HFFc6 (cell line): ENCODE results near the gene LSM2. TPM values are rescaled to one million over a fixed set of nuclear protein-coding genes. Genes with fewer than 3 reads are reported as not detected.

Experiments used
- DNase-seq: peaks from one replicate; pipeline ENCODE4 v3.0.0-alpha.2; 2018
- H3K27ac Mint-ChIP-seq: 2 replicates; pipeline ENCODE4 v1.8.0; 2020; ENCODE audit warnings: mild to moderate bottlenecking, mixed read lengths
- H3K27me3 Mint-ChIP-seq: 2 replicates; pipeline ENCODE4 v1.8.0; 2021; ENCODE audit warnings: mild to moderate bottlenecking, moderate library complexity, mixed read lengths; ENCODE audit not compliant: insufficient read depth
- H3K36me3 Mint-ChIP-seq: 2 replicates; pipeline ENCODE4 v1.8.0; 2021; ENCODE audit warnings: low read depth, mixed read lengths
- H3K4me1 Mint-ChIP-seq: 2 replicates; pipeline ENCODE4 v1.8.0; 2020; ENCODE audit warnings: low read depth, mixed read lengths
- H3K4me3 Mint-ChIP-seq: 2 replicates; pipeline ENCODE4 v1.8.0; 2020; ENCODE audit warnings: mild to moderate bottlenecking, moderate library complexity, mixed read lengths
- H3K9me3 Mint-ChIP-seq: 2 replicates; pipeline ENCODE4 v1.8.0; 2020; ENCODE audit warnings: mild to moderate bottlenecking, mixed read lengths
- total RNA-seq, 6 experiments: library from RNA; stranded (reverse); fragmentation: NEBNext Ultra II Directional; extraction: Animal tissue kit (Norgen Biotek cat#: 25700); gene quantifications; 2 replicates in 1 of 6; 3 replicates in 5 of 6; pipeline ENCODE4 v1.2.3, GENCODE V29; 2021
- TF ChIP-seq, protein P1 (sequence below): fragments of 200-600 bp; sonication (generic); IDR thresholded peaks from 2 replicates; pipeline ENCODE4 v1.5.0; 2021; ENCODE audit warnings: antibody characterized with exemption, mild to moderate bottlenecking

Gene LSM2
- total RNA-seq, 6 experiments from 2014 or later, result 31.8 to 48.5 (median 43.4) TPM

DNA sequence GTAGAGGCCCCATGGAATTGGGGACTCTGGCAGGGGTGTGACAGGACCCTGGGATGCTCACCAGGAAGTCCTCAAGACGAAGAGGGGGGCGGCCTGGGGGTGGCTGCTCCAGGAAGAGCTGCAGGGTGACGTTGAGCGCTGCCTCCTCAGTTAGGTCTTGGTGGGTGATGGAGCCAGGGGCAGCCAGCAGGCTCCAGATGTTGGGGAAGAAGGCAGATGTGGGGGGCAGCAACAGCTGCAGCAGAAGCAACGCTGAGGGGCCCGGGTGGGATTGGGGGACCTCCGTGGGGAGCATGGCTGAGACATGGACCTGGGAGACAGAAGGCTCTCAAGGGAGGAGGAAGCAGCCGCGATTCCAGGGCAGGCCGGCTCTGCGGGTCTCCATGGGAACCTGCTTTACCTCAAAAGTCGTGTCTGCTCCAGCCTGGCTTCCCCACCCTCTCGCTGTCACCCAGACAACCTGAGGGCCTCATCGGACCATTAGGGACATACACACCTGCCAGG is 30.2 kb downstream of the LSM2 start:
- TF ChIP-seq, protein P1, sequence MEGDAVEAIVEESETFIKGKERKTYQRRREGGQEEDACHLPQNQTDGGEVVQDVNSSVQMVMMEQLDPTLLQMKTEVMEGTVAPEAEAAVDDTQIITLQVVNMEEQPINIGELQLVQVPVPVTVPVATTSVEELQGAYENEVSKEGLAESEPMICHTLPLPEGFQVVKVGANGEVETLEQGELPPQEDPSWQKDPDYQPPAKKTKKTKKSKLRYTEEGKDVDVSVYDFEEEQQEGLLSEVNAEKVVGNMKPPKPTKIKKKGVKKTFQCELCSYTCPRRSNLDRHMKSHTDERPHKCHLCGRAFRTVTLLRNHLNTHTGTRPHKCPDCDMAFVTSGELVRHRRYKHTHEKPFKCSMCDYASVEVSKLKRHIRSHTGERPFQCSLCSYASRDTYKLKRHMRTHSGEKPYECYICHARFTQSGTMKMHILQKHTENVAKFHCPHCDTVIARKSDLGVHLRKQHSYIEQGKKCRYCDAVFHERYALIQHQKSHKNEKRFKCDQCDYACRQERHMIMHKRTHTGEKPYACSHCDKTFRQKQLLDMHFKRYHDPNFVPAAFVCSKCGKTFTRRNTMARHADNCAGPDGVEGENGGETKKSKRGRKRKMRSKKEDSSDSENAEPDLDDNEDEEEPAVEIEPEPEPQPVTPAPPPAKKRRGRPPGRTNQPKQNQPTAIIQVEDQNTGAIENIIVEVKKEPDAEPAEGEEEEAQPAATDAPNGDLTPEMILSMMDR, result no peak
- Mint-ChIP-seq H3K4me1 (peaks cover 17% of the 10 kb centered on the region), H3K9me3 (no peaks in the 10 kb centered on the region), H3K27ac (peak overlapping the region; percentile 29; the same call in 1 of the 2 replicates), H3K4me3 (no peak overlapping the region), H3K27me3 (no peaks in the 10 kb centered on the region; the same call in 1 of the 2 replicates), H3K36me3 (no peaks in the 10 kb centered on the region)
- no peak for DNase-seq

- peak overlapping the region; percentile 29; the same call in 1 of the 2 replicates for H3K27ac Mint-ChIP-seq
- H3K4me1 Mint-ChIP-seq, result peaks cover 17% of the 10 kb centered on the region
- TF ChIP-seq, protein P1, result no peak
- no peak for DNase-seq
- no peak overlapping the region for H3K4me3 Mint-ChIP-seq
- no peaks in the 10 kb centered on the region for H3K9me3 Mint-ChIP-seq
- H3K36me3 Mint-ChIP-seq, result no peaks in the 10 kb centered on the region
- no peaks in the 10 kb centered on the region; the same call in 1 of the 2 replicates for H3K27me3 Mint-ChIP-seq
Observed at GRCh38 chr6:31775633-31776484, 30.9 kb downstream of the LSM2 start.

GRCh38 chr6:31775184-31775583 is 31.6 kb downstream of the LSM2 start:
- H3K9me3 Mint-ChIP-seq, result no peaks in the 10 kb centered on the region
- H3K4me3 Mint-ChIP-seq, result no peak overlapping the region
- no peaks in the 10 kb centered on the region for H3K36me3 Mint-ChIP-seq
- no peaks in the 10 kb centered on the region; the same call in 1 of the 2 replicates for H3K27me3 Mint-ChIP-seq
- H3K4me1 Mint-ChIP-seq, result peaks cover 17% of the 10 kb centered on the region
- H3K27ac Mint-ChIP-seq, result no peak overlapping the region
- TF ChIP-seq, protein P1, result no peak
- DNase-seq, result no peak

- Mint-ChIP-seq H3K27me3 (no peaks in the 10 kb centered on the region; the same call in 1 of the 2 replicates), H3K27ac (no peak overlapping the region)
Observed at GRCh38 chr6:31771992-31772358, 34.8 kb downstream of the LSM2 start.

DNA sequence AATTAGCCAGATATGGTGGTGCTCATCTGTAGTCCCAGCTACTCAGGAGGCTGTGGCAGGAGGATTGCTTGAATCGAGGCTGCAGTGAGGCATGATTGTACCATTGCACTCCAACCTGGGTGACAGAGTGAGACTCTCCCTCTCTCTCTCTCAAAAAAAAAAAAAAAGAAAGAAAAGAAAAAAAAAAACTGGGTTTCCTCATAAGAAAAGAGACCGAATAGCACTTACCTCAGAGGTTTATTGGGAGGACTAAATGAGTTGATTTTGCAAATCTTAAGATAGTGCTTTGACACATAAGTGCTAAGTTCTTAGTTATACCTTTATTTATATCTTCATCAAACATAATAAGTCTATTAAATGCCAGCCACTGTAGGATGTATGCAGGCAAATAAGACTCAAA is 35.9 kb downstream of the LSM2 start:
- Mint-ChIP-seq H3K4me3 (no peak overlapping the region), H3K27me3 (no peaks in the 10 kb centered on the region; the same call in 1 of the 2 replicates), H3K36me3 (no peaks in the 10 kb centered on the region), H3K27ac (no peak overlapping the region), H3K9me3 (no peaks in the 10 kb centered on the region), H3K4me1 (peaks cover 9% of the 10 kb centered on the region; the same call in 1 of the 2 replicates)
- no peak for DNase-seq
- TF ChIP-seq, protein P1, result no peak

More at GRCh38 chr6:31771992-31772358, 34.8 kb downstream of the LSM2 start:
- Mint-ChIP-seq H3K36me3 (no peaks in the 10 kb centered on the region), H3K4me1 (peaks cover 8% of the 10 kb centered on the region), H3K9me3 (no peaks in the 10 kb centered on the region), H3K4me3 (no peak overlapping the region)
- TF ChIP-seq, protein P1, result no peak
- DNase-seq, result no peak
